SU-DHL-6 (cell line): Measurements from ENCODE around the gene NNMT.

Experiments used
- H2AFZ ChIP-seq: fragments of 200-600 bp; sonication (generic); 2 replicates; pipeline ENCODE4 v1.6.1; 2014; ENCODE audit warnings: low read depth, mild to moderate bottlenecking, moderate library complexity, mixed read lengths, antibody characterized with exemption, low read length; ENCODE audit not compliant: severe bottlenecking
- H3F3A ChIP-seq: fragments of 200-600 bp; shearing (Covaris generic); 2 replicates; pipeline ENCODE4 v1.6.0; 2016; ENCODE audit warnings: antibody characterized with exemption, mild to moderate bottlenecking; ENCODE audit not compliant: insufficient read depth
- H3K27ac ChIP-seq: fragments of 200-600 bp; sonication (generic); 2 replicates; pipeline ENCODE4 v1.5.1; 2016; ENCODE audit warnings: low read depth, mild to moderate bottlenecking, low read length, moderate library complexity, mixed read lengths
- H3K27me3 ChIP-seq: fragments of 200-600 bp; sonication (generic), shearing (Covaris generic); 2 replicates; pipeline ENCODE4 v1.6.0; 2014; ENCODE audit warnings: mild to moderate bottlenecking, low read length
- H3K36me3 ChIP-seq: fragments of 200-600 bp; sonication (generic); 2 replicates; pipeline ENCODE4 v1.6.1; 2014; ENCODE audit warnings: mild to moderate bottlenecking, low read length, mixed read lengths
- H3K4me2 ChIP-seq: fragments of 300-600, 200-600 bp; shearing (Covaris generic), sonication (generic); 2 replicates; pipeline ENCODE4 v1.6.0; 2014; ENCODE audit warnings: low read length, low read depth, mild to moderate bottlenecking; ENCODE audit not compliant: poor library complexity, severe bottlenecking
- H3K4me3 ChIP-seq: fragments of 200-600 bp; sonication (generic); 2 replicates; pipeline ENCODE4 v1.5.1; 2014; ENCODE audit warnings: antibody characterized with exemption, low read length, mild to moderate bottlenecking, mixed read lengths; ENCODE audit not compliant: insufficient read depth, poor library complexity, severe bottlenecking
- H3K79me2 ChIP-seq: fragments of 200-600 bp; sonication (generic); 2 replicates; pipeline ENCODE4 v1.6.1; 2014; ENCODE audit warnings: mild to moderate bottlenecking, low read length, moderate library complexity; ENCODE audit not compliant: insufficient read depth
- H3K9ac ChIP-seq: fragments of 200-600 bp; sonication (generic); 2 replicates; pipeline ENCODE4 v1.7.0; 2014; ENCODE audit warnings: mild to moderate bottlenecking, low read length
- H3K9me2 ChIP-seq: fragments of 200-600 bp; sonication (generic); replicated peaks from 2 replicates; pipeline ENCODE4 v1.6.1; 2014; ENCODE audit warnings: low read length; ENCODE audit not compliant: insufficient read depth
- H3K9me3 ChIP-seq: fragments of 200-600 bp; sonication (generic); 2 replicates; pipeline ENCODE4 v1.6.1; 2014; ENCODE audit warnings: low read length, mixed read lengths; ENCODE audit not compliant: insufficient read depth
- H4K20me1 ChIP-seq: fragments of 200-600 bp; sonication (generic); 2 replicates; pipeline ENCODE4 v1.6.1; 2014; ENCODE audit warnings: low read depth, mild to moderate bottlenecking, antibody characterized with exemption, low read length, moderate library complexity, mixed read lengths
- CTCF ChIP-seq: fragments of 200-600 bp; sonication (generic); IDR thresholded peaks from one replicate; pipeline ENCODE4 v1.5.1; 2017; ENCODE audit warnings: antibody characterized with exemption, mild to moderate bottlenecking, low read length, moderate library complexity; ENCODE audit not compliant: insufficient read depth, poor library complexity, severe bottlenecking
- EZH2phosphoT487 ChIP-seq: fragments of 200-600 bp; sonication (generic), shearing (Covaris generic); conservative IDR thresholded peaks from 2 replicates; pipeline ENCODE4 v1.6.1; 2018; ENCODE audit warnings: mild to moderate bottlenecking, antibody characterized with exemption, low read length, moderate library complexity, mixed read lengths

The NNMT gene

GRCh38 chr11:114271316-114271715 lies 24.9 kb upstream of the NNMT start:
- Histone ChIP-seq H3F3A (no peaks in the 10 kb centered on the region), H3K9ac (no peak overlapping the region), H3K4me2 (no peak overlapping the region), H3K9me3 (no peaks in the 10 kb centered on the region), H3K27ac (no peak overlapping the region), H3K27me3 (no peaks in the 10 kb centered on the region), H2AFZ (no peak overlapping the region), H4K20me1 (no peaks in the 10 kb centered on the region), H3K79me2 (no peaks in the 10 kb centered on the region), H3K9me2 (no peaks in the 10 kb centered on the region), H3K4me3 (no peak overlapping the region), H3K36me3 (no peaks in the 10 kb centered on the region)
- TF ChIP-seq EZH2phosphoT487 (no peak), CTCF (no peak)

- Histone ChIP-seq H3K27me3 (no peaks in the 10 kb centered on the region), H4K20me1 (no peaks in the 10 kb centered on the region), H3K9ac (no peak overlapping the region), H3K9me2 (no peaks in the 10 kb centered on the region), H2AFZ (no peak overlapping the region), H3K9me3 (no peaks in the 10 kb centered on the region), H3K79me2 (no peaks in the 10 kb centered on the region), H3K36me3 (no peaks in the 10 kb centered on the region), H3K27ac (no peak overlapping the region), H3K4me3 (no peak overlapping the region), H3F3A (no peaks in the 10 kb centered on the region), H3K4me2 (no peak overlapping the region)
- no peak for TF ChIP-seq EZH2phosphoT487
- no peak for TF ChIP-seq CTCF
These were observed 23.9 kb upstream of the NNMT start for GRCh38 chr11:114272311-114272710.

GRCh38 chr11:114273071-114273470 lies 23.1 kb upstream of the NNMT start:
- H3K9me3 ChIP-seq = no peaks in the 10 kb centered on the region
- no peaks in the 10 kb centered on the region for H3F3A ChIP-seq
- no peak for TF ChIP-seq CTCF
- no peak for TF ChIP-seq EZH2phosphoT487
- no peaks in the 10 kb centered on the region for H3K79me2 ChIP-seq
- no peak overlapping the region for H3K27ac ChIP-seq
- no peak overlapping the region for H2AFZ ChIP-seq
- no peaks in the 10 kb centered on the region for H3K36me3 ChIP-seq
- H3K4me2 ChIP-seq = no peak overlapping the region
- H3K27me3 ChIP-seq = no peaks in the 10 kb centered on the region
- H3K9ac ChIP-seq = no peak overlapping the region
- H3K4me3 ChIP-seq = no peak overlapping the region
- H4K20me1 ChIP-seq = no peaks in the 10 kb centered on the region
- H3K9me2 ChIP-seq = no peaks in the 10 kb centered on the region
